Neural crest cell (in vitro differentiated cells): Measurements from ENCODE around the gene RABEP1. TPM values are rescaled to one million over a fixed set of nuclear protein-coding genes. Genes with fewer than 3 reads are reported as not detected.

ENCODE experiments used
- DNase-seq: peaks from one replicate; pipeline ENCODE4 v3.0.0; 2021; ENCODE audit warnings: low read depth, mixed read lengths, low spot score
- H3K27ac Mint-ChIP-seq: one replicate; pipeline ENCODE4 v1.8.0; 2021; ENCODE audit warnings: mild to moderate bottlenecking, mixed read lengths; ENCODE audit not compliant: unreplicated experiment
- H3K27me3 Mint-ChIP-seq: 2 replicates; pipeline ENCODE4 v1.8.0; 2021; ENCODE audit warnings: low read depth, mild to moderate bottlenecking, mixed read lengths
- H3K36me3 Mint-ChIP-seq: 2 replicates; pipeline ENCODE4 v1.8.0; 2021; ENCODE audit warnings: low read depth, mild to moderate bottlenecking, mixed read lengths
- H3K4me1 Mint-ChIP-seq: 2 replicates; pipeline ENCODE4 v1.8.0; 2021; ENCODE audit warnings: mixed read lengths
- H3K4me3 Mint-ChIP-seq: one replicate; pipeline ENCODE4 v1.8.0; 2021; ENCODE audit warnings: mild to moderate bottlenecking, mixed read lengths
- H3K9me3 Mint-ChIP-seq: 2 replicates; pipeline ENCODE4 v1.8.0; 2021; ENCODE audit warnings: mixed read lengths
- total RNA-seq: library from RNA; stranded (reverse); gene quantifications from 2 replicates; pipeline ENCODE4 v1.2.1, GENCODE V29; 2021
- TF ChIP-seq, protein P1 (sequence below): fragments of 200-600 bp; sonication (generic); conservative IDR thresholded peaks from 2 replicates; pipeline ENCODE4 v1.5.0; 2021; ENCODE audit warnings: antibody characterized with exemption, mild to moderate bottlenecking

RABEP1 gene
- total RNA-seq, 1 donor from 2014 or later: 57.9 TPM

DNA sequence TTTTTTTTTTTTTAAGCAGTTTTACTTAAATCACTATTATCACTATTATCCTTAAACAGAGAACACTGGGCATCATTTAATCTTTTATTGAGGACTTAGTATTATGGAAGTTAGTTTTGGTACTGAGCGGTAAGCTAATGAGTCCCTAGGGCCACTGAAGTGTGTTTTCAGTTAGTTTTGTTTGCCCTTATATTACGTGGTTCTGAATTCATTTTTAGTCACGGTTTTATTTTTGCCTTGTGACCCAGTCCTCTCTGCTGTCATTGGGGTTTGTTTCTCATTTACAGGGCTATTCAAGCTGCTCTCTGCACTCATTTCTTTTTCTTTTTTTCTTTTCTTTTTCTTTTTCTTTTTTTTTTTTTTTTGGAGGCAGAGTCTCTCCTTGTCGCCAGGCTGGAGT is 17.3 kb downstream of the RABEP1 start:
- Mint-ChIP-seq H3K4me1 (no peaks in the 10 kb centered on the region), H3K4me3 (no peak overlapping the region), H3K27me3 (no peaks in the 10 kb centered on the region), H3K9me3 (no peaks in the 10 kb centered on the region), H3K27ac (no peak overlapping the region), H3K36me3 (peaks cover 5% of the 10 kb centered on the region)
- TF ChIP-seq, protein P1, sequence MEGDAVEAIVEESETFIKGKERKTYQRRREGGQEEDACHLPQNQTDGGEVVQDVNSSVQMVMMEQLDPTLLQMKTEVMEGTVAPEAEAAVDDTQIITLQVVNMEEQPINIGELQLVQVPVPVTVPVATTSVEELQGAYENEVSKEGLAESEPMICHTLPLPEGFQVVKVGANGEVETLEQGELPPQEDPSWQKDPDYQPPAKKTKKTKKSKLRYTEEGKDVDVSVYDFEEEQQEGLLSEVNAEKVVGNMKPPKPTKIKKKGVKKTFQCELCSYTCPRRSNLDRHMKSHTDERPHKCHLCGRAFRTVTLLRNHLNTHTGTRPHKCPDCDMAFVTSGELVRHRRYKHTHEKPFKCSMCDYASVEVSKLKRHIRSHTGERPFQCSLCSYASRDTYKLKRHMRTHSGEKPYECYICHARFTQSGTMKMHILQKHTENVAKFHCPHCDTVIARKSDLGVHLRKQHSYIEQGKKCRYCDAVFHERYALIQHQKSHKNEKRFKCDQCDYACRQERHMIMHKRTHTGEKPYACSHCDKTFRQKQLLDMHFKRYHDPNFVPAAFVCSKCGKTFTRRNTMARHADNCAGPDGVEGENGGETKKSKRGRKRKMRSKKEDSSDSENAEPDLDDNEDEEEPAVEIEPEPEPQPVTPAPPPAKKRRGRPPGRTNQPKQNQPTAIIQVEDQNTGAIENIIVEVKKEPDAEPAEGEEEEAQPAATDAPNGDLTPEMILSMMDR: no peak
- DNase-seq: no peak

DNA sequence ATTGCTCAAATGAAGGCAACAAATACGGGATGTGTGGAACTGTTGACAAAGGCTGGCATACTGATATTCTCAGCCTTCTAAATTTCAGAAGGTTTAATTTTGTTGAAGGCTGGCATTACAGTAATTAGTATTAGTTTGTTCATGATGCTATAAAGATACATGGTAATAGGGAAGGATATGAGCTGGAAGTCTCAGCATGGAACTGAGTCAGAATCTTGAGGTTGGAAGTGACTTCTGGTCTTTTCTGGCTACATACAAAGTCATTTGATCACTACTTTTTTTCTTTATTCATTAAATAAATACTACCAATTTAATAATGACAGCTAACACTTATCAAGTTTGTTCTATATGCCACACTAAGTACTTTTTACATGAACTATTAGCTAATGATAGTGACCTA is 22.6 kb downstream of the RABEP1 start:
- Mint-ChIP-seq H3K9me3 (no peaks in the 10 kb centered on the region), H3K4me3 (no peak overlapping the region), H3K36me3 (peaks cover 3% of the 10 kb centered on the region), H3K27me3 (no peaks in the 10 kb centered on the region), H3K27ac (no peak overlapping the region), H3K4me1 (no peaks in the 10 kb centered on the region)
- no peak for DNase-seq
- TF ChIP-seq, protein P1: no peak

DNA sequence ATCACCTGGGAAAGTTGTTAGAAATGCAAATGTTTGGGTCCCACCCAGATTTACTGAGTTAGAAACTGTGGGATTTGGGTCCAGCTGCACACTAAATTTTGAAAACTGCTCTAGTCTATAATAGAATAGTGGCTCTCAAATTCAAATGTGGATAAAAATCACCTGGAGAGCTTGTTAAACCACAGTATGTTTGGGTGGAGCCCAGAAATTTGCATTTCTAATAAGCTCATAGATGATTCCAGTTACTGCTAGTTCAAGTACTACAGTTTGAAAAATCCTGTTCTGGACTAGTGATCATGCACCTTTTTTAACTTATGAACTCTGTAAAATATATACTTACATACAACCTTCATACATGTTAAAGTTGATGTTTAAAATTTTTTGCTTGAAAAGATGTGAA is 27.8 kb downstream of the RABEP1 start:
- TF ChIP-seq, protein P1: no peak
- DNase-seq: no peak
- no peaks in the 10 kb centered on the region for H3K4me1 Mint-ChIP-seq
- no peaks in the 10 kb centered on the region for H3K27me3 Mint-ChIP-seq
- H3K27ac Mint-ChIP-seq: no peak overlapping the region
- H3K4me3 Mint-ChIP-seq: no peak overlapping the region
- peaks cover 7% of the 10 kb centered on the region for H3K36me3 Mint-ChIP-seq
- no peaks in the 10 kb centered on the region for H3K9me3 Mint-ChIP-seq

DNA sequence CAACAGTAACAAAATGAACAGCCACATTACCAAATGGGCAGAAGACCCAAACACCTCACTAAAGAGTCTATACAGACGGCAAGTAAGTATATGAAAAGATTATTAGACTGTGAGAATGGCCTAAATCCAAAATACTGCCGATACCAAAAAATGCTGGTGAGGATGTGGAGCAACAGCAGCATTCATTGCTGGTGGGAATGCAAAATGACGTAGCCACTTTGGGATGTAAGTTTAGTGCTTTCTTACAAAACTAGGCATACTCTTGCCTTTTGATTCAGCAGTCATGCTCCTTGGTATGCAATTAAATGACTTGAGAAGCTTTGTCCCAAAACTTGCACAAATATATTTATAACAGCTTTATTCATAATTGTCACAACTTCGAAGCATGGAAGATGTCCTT is 43.8 kb downstream of the RABEP1 start:
- no peaks in the 10 kb centered on the region for H3K27me3 Mint-ChIP-seq
- H3K9me3 Mint-ChIP-seq: peaks cover 4% of the 10 kb centered on the region
- no peak overlapping the region for H3K4me3 Mint-ChIP-seq
- peaks cover 23% of the 10 kb centered on the region for H3K36me3 Mint-ChIP-seq
- no peaks in the 10 kb centered on the region for H3K4me1 Mint-ChIP-seq
- TF ChIP-seq, protein P1: no peak
- no peak for DNase-seq
- no peak overlapping the region for H3K27ac Mint-ChIP-seq

DNA sequence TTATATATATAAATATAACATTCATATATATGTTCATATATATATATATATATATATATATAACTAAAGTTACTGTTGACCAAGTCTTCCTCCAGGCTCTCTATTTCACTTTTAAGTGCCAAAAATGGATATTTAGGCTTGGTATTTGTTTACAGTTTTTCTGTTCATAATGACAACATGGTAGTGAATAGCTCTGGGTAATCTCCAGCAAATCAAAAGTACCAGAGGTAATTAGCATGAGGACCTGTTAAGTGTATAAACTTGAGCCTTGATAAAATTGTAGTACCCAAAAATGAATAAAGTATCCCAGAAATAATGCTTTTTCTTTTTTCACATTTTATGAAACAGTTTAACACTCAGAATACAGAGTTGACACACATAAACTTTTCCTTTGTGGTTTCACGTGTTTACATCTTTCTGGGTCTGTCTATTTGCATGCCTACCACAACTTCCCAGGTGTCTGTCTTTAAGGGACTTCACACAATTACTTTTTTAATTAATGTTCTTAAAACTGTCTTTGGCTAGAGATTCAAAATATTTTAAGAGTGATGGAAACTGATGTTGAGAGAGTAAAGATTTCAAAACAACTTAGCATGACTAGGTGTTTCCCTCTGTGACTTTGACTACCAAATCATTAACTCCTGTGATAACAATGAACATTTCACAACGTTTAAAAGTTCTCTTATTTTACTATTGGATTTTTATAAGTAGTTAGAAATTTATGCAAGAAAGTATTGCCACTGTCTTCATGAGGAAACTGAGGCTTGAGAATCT is 47.9 kb downstream of the RABEP1 start:
- TF ChIP-seq, protein P1: no peak
- no peak for DNase-seq
- H3K27ac Mint-ChIP-seq: no peak overlapping the region
- H3K27me3 Mint-ChIP-seq: no peaks in the 10 kb centered on the region
- no peak overlapping the region for H3K4me3 Mint-ChIP-seq
- H3K4me1 Mint-ChIP-seq: no peaks in the 10 kb centered on the region
- no peaks in the 10 kb centered on the region for H3K36me3 Mint-ChIP-seq
- H3K9me3 Mint-ChIP-seq: no peaks in the 10 kb centered on the region
